Adipocyte (in vitro differentiated cells): Measurements from ENCODE around the gene CLCA1.

ENCODE experiments used
- DNase-seq: peaks from one replicate; pipeline ENCODE4 v3.0.0-alpha.2; 2015; ENCODE audit warnings: low read depth
- H3K27me3 ChIP-seq: replicated peaks from 2 replicates; pipeline ENCODE4 v1.7.0; 2013; ENCODE audit warnings: mild to moderate bottlenecking, low read length, moderate library complexity; ENCODE audit not compliant: control insufficient read depth, insufficient read depth
- H3K36me3 ChIP-seq: 2 replicates; pipeline ENCODE4 v1.7.0; 2013; ENCODE audit warnings: low read length, mild to moderate bottlenecking, moderate library complexity; ENCODE audit not compliant: control insufficient read depth, insufficient read depth, severe bottlenecking
- H3K4me1 ChIP-seq: 2 replicates; pipeline ENCODE4 v1.7.0; 2013; ENCODE audit warnings: mild to moderate bottlenecking, low read length, moderate library complexity; ENCODE audit not compliant: control insufficient read depth, insufficient read depth
- H3K4me3 ChIP-seq: 2 replicates; pipeline ENCODE4 v1.7.0; 2013; ENCODE audit warnings: mild to moderate bottlenecking, low read length, moderate library complexity
- H3K9ac ChIP-seq: 2 replicates; pipeline ENCODE4 v1.7.0; 2013; ENCODE audit warnings: mild to moderate bottlenecking, low read length, moderate library complexity
- H3K9me3 ChIP-seq: 2 replicates; pipeline ENCODE4 v1.7.0; 2013; ENCODE audit warnings: mild to moderate bottlenecking, low read length, moderate library complexity; ENCODE audit not compliant: control insufficient read depth

Gene CLCA1

DNA sequence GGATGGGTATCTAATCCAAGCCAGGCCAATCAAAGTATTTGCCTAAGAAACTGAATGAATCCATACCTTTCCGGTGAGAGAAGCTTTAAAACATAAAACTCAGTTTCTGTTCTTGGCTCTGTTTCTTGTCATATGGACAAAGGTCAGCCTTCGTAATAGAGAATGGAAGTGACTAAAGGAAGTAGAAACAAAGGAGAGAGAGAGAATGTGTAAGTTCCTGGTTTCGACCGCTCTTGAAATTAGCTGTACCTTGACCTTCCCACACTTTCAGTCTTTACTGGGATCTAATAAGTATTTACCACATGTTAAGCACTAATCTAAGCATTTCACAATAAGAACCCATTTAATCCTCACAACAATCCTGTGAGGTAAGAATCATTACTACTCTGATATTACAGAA is 58.6 kb downstream of the CLCA1 start:
- Histone ChIP-seq H3K4me1 (no peaks in the 10 kb centered on the region), H3K9ac (no peak overlapping the region), H3K27me3 (no peaks in the 10 kb centered on the region), H3K4me3 (no peak overlapping the region), H3K9me3 (no peaks in the 10 kb centered on the region), H3K36me3 (no peaks in the 10 kb centered on the region)
- DNase-seq = no peak

GRCh38 chr1:86530211-86530845 is 61.6 kb downstream of the CLCA1 start:
- no peaks in the 10 kb centered on the region for H3K36me3 ChIP-seq
- no peaks in the 10 kb centered on the region for H3K27me3 ChIP-seq
- H3K4me3 ChIP-seq = no peak overlapping the region
- H3K9ac ChIP-seq = no peak overlapping the region
- no peaks in the 10 kb centered on the region for H3K9me3 ChIP-seq
- H3K4me1 ChIP-seq = no peaks in the 10 kb centered on the region
- DNase-seq = no peak

DNA sequence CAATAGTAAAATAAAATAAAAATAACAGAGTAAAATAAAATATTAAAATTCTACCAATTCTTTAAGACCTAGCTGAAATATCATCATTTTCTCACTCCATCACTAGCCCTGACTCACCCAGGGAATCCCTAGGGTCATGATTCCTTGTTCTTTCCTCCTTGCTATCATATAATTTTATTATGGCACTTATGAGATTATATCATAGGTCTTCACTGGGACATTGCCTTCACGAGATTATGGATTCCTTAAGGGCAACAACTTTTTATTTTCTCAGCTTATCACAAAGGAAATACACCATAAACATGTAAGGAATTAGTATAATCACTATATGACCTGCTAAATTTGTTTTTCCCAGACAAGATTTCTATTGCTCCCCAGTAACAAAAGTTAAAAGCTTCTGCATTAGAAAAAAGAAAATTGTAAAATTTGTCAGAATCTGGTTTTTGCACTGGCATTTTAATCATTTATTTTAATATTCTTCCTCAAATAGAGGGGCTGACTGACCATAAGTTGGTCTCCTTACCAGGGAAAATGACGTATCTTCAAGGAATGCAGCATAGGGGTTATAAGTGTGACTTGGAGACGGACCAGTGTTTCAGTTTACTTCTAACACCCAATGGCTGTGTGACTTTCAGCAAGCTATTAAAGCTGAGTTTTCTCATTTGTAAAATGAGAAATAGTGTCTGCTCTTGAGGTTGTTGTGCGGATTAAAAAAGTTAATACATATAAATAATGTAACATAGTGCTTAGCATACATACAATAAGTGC is 69.4 kb downstream of the CLCA1 start:
- Histone ChIP-seq H3K4me1 (no peaks in the 10 kb centered on the region), H3K9ac (no peak overlapping the region), H3K36me3 (no peaks in the 10 kb centered on the region), H3K9me3 (no peaks in the 10 kb centered on the region), H3K4me3 (no peak overlapping the region), H3K27me3 (no peaks in the 10 kb centered on the region)
- DNase-seq = no peak

DNA sequence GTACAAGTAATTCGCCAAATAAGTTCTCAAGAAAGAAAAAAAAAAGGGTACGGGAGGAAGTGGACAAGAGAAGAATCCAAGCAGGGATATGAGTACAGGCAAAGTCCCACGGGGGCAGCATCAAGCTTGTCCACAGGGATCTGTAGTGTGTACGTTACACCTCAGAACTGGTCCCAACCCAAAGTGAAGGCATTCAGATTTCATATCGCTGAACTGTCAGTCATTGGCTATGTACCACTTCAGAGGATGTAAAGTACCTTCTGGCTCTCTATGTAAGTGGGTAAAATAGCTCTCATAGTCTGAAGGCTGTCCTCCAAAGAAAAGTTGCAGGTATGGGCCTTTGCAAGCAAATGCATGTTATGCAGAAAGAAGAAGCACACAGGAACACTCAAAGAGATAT is 70.0 kb downstream of the CLCA1 start:
- Histone ChIP-seq H3K27me3 (no peaks in the 10 kb centered on the region), H3K4me1 (no peaks in the 10 kb centered on the region), H3K9ac (no peak overlapping the region), H3K4me3 (no peak overlapping the region), H3K9me3 (no peaks in the 10 kb centered on the region), H3K36me3 (no peaks in the 10 kb centered on the region)
- no peak for DNase-seq

DNA sequence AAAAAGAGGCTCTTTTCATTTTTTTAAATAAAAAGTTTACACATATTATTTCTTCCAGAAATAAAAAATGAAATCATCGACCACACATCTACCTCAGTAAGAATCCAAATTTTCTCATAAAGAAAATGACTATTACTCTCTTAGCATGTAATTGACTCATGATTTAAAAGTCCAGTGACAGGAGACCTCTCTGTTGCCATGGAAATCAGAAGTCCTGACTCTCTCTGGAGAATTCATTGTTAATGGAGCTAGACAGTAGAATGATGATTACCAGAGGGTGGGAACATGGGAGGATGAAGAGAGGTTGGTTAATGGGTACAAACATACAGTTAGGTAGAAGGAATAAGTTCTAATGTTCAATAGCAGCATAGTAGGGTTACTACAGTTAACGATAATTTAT is 73.1 kb downstream of the CLCA1 start:
- Histone ChIP-seq H3K4me3 (no peak overlapping the region), H3K9ac (no peak overlapping the region), H3K36me3 (no peaks in the 10 kb centered on the region), H3K27me3 (no peaks in the 10 kb centered on the region), H3K4me1 (no peaks in the 10 kb centered on the region), H3K9me3 (no peaks in the 10 kb centered on the region)
- no peak for DNase-seq

DNA sequence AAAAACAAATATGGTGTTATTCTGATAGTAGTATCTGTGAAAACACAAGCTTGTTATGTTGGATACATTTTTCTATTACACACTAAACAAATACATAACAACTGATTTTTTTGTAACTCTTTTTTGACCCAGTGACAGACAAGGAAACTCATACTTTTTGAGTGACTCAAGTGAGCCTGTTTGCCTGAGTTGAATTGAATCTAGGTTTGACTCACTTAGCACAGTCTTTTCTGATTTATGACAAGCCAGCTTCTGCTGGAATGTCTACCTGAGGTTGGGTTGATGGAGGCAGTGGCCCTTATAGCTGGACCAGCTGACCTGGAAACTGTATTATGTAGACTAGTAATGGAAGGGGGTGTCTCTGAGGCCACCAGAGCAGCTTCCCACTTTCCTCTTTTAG is 73.9 kb downstream of the CLCA1 start:
- Histone ChIP-seq H3K9ac (no peak overlapping the region), H3K36me3 (no peaks in the 10 kb centered on the region), H3K9me3 (no peaks in the 10 kb centered on the region), H3K4me1 (no peaks in the 10 kb centered on the region), H3K27me3 (no peaks in the 10 kb centered on the region), H3K4me3 (no peak overlapping the region)
- peak; percentile 32 for DNase-seq

- Histone ChIP-seq H3K36me3 (no peaks in the 10 kb centered on the region), H3K9me3 (no peaks in the 10 kb centered on the region), H3K27me3 (no peaks in the 10 kb centered on the region), H3K4me3 (no peak within 1 kb of the TSS), H3K9ac (no peak within 1 kb of the TSS), H3K4me1 (no peaks in the 10 kb centered on the region)
- no peak for DNase-seq
Observed at GRCh38 chr1:86546787-86547221, 78.1 kb downstream of the CLCA1 start, which contains the start of gene CLCA4. Gene CLCA4 (plus strand): TSS chr1:86547078. CDS start chr1:86547120, 42 bp downstream.

DNA sequence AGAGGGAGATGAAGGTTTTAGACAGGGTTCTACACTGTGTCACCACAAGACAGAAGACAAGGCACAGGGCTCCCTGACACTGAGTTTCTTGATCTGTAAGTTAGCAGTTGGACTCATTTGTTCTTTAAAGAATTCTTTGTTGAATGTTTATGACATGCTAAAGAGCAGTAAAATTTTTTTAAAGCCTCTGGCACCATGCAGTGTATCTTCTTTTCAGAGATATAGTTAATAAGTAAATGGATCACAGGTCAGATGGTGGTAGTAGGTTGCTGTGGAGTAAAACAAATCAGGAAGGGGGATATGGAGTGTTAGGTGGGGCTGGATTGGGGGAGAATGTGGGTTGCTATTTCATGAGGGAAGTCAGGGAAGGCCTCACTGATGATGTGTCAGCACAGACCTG is 80.1 kb downstream of the CLCA1 start:
- Histone ChIP-seq H3K9me3 (no peaks in the 10 kb centered on the region), H3K9ac (no peak overlapping the region), H3K27me3 (no peaks in the 10 kb centered on the region), H3K4me1 (no peaks in the 10 kb centered on the region), H3K4me3 (no peak overlapping the region), H3K36me3 (no peaks in the 10 kb centered on the region)
- DNase-seq = no peak
